A673 (cell line): Measurements from ENCODE around the gene DPF1. TPM values are rescaled to one million over a fixed set of nuclear protein-coding genes. Genes with fewer than 3 reads are reported as not detected.

Source experiments
- Bru-seq: library from RNA; stranded (reverse); fragments of 400-500 nt; gene quantifications from one replicate; lab custom pipeline; 2021; lab: Mats Ljungman, UMichigan
- BruChase-seq, 2 experiments: library from RNA; stranded (reverse); fragments of 400-500 nt; gene quantifications; one replicate each; lab custom pipeline; 2021; lab: Mats Ljungman, UMichigan
- BruUV-seq: library from RNA; stranded (reverse); fragments of 400-500 nt; replicated peaks from 2 replicates; lab custom pipeline; 2021; lab: Mats Ljungman, UMichigan
- CTCF ChIA-PET: fragments of 300-600 bp; sonication (Branson Sonifier 250); formaldehyde crosslinking; loops from one replicate; lab custom pipeline; 2022; ENCODE audit warnings: antibody characterized with exemption; lab: Charles Lee
- POLR2A ChIA-PET: fragments of 300-600 bp; sonication (Branson Sonifier 250); formaldehyde crosslinking; loops from one replicate; lab custom pipeline; 2022; ENCODE audit warnings: antibody characterized with exemption; ENCODE audit not compliant: low non-redundant PET; lab: Charles Lee
- DNase-seq: peaks from one replicate; pipeline ENCODE4 v3.0.0-alpha.2; 2015; ENCODE audit warnings: low spot score
- H3K27ac ChIP-seq: fragments of 200-600 bp; sonication (generic); 2 replicates; pipeline ENCODE4 v1.5.1; 2016; ENCODE audit warnings: mixed run types, low read depth, mild to moderate bottlenecking, mixed read lengths, antibody characterized with exemption, low read length; ENCODE audit not compliant: poor library complexity, severe bottlenecking
- H3K27me3 ChIP-seq: fragments of 200-600 bp; sonication (generic); replicated peaks from 2 replicates; pipeline ENCODE4 v1.6.1; 2017; ENCODE audit warnings: mixed run types, low read depth, mild to moderate bottlenecking, mixed read lengths, antibody characterized with exemption, low read length; ENCODE audit not compliant: insufficient read depth, poor library complexity
- H3K36me3 ChIP-seq: fragments of 200-600 bp; sonication (generic); 2 replicates; pipeline ENCODE4 v1.6.1; 2016; ENCODE audit warnings: mixed run types, mild to moderate bottlenecking, mixed read lengths, antibody characterized with exemption, low read length; ENCODE audit not compliant: insufficient read depth, poor library complexity, severe bottlenecking
- H3K4me1 ChIP-seq: fragments of 200-600 bp; sonication (generic); 2 replicates; pipeline ENCODE4 v1.6.1; 2017; ENCODE audit warnings: mixed run types, mild to moderate bottlenecking, mixed read lengths, antibody characterized with exemption, low read length; ENCODE audit not compliant: insufficient read depth, poor library complexity, severe bottlenecking
- H3K4me3 ChIP-seq: fragments of 200-600 bp; sonication (generic); 2 replicates; pipeline ENCODE4 v1.5.1; 2016; ENCODE audit warnings: low read depth, mixed run types, mild to moderate bottlenecking, mixed read lengths, low read length; ENCODE audit not compliant: poor library complexity, severe bottlenecking
- H3K9me3 ChIP-seq: fragments of 200-600 bp; sonication (generic); 2 replicates; pipeline ENCODE4 v1.6.1; 2016; ENCODE audit warnings: mixed run types, low read depth, mild to moderate bottlenecking, mixed read lengths, antibody characterized with exemption, low read length; ENCODE audit not compliant: poor library complexity, severe bottlenecking
- EZH2 ChIP-seq: fragments of 200-600 bp; sonication (generic); IDR thresholded peaks from 2 replicates; pipeline ENCODE4 v1.6.1; 2017; ENCODE audit warnings: borderline replicate concordance, low read depth, mild to moderate bottlenecking, mixed read lengths, antibody characterized with exemption, low read length; ENCODE audit not compliant: poor library complexity, severe bottlenecking
- intact Hi-C: fragments of 100-400 bp; cut with micrococcal nuclease; formaldehyde crosslinking; loops from one replicate; pipeline ENCODE4 v1.10.0; 2022; ENCODE audit not compliant: unreplicated experiment
- long read RNA-seq: library from polyadenylated mRNA; stranded (forward); transcript quantifications from one replicate; pipeline ENCODE4 v2.0.0, GENCODE V29; 2022
- total RNA-seq: library from RNA; stranded (reverse); gene quantifications from 2 replicates; pipeline ENCODE4 v1.2.3, GENCODE V29; 2021
- TF ChIP-seq, protein P1 (sequence below): fragments of 300-800, 200-600 bp; sonication (generic); conservative IDR thresholded peaks from 2 replicates; pipeline ENCODE4 v1.5.1; 2017; ENCODE audit warnings: low read depth, mild to moderate bottlenecking, antibody characterized with exemption, low read length, moderate library complexity, mixed read lengths

The DPF1 gene
- total RNA-seq: 6.3 and 8.1 TPM in 2 replicates
- percentile 36 among the genes with signal in this experiment for Bru-seq, nascent RNA
- percentile 43 among the genes with signal in this experiment for BruChase-seq, experiment 1, labeled RNA remaining after a 2-hour chase
- percentile 47 among the genes with signal in this experiment for BruChase-seq, experiment 2, labeled RNA remaining after a 6-hour chase
- long read RNA-seq, partial matches to known transcripts: 1 of 12 reads
- long read RNA-seq, other reads (novel, unspliced or antisense): 6 of 12 reads

DNA sequence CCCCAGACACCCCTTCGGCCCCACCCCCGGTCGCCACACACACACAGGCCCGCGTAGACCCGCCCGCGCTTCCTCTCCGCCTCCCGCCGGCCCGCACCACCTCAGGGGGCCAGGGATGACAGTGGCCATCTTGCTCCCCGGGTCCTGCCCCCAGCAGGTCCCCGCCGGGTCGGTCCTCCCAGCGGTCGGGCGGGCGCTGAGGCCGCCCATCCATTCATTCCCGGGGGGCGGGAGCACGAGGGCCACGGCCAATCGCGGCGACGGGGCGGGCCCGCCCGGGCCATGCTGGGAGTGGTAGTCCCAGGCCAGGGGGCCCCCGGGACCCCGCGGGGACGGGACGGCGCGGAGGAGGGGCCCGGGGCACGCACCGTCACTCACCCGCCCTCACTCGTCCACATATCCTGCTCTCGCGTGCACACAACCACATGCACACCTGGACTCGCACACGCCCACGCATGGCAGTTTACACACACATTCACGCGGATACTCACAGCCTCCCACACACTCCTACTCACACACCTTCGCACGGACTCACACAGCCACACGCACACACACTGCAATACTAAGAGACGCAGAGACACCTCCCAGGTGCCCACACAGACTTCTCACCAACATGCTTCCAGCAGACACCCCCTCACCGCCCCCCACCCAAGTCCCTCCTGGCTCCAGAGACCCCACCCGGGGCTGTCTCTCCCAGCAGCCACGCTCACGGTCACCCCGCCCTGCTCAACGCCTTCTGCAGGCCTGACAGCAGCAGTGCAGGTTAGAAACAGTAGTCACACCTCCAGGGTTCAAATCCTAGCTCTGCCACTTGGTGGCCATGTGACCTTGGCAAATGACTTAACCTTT is at the start of gene DPF1:
Gene DPF1 (minus strand): TSS at position 209 of the 849 bp plus-strand sequence. CDS start 80 bp downstream, at position 129.
- peak; percentile 90 for DNase-seq
- ChIA-PET POLR2A (no interaction called here), CTCF (interaction anchor here (0.6 to 0.7 kb wide), 2 partner anchors 9 to 82 kb away, joined by 3 to 9 read pairs; no protein-coding TSS in a partner anchor)
- TF ChIP-seq, protein P1, sequence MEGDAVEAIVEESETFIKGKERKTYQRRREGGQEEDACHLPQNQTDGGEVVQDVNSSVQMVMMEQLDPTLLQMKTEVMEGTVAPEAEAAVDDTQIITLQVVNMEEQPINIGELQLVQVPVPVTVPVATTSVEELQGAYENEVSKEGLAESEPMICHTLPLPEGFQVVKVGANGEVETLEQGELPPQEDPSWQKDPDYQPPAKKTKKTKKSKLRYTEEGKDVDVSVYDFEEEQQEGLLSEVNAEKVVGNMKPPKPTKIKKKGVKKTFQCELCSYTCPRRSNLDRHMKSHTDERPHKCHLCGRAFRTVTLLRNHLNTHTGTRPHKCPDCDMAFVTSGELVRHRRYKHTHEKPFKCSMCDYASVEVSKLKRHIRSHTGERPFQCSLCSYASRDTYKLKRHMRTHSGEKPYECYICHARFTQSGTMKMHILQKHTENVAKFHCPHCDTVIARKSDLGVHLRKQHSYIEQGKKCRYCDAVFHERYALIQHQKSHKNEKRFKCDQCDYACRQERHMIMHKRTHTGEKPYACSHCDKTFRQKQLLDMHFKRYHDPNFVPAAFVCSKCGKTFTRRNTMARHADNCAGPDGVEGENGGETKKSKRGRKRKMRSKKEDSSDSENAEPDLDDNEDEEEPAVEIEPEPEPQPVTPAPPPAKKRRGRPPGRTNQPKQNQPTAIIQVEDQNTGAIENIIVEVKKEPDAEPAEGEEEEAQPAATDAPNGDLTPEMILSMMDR: 0 out of 2 replicates have a peak, but pooled peaks have one; percentile 25
- no peak for TF ChIP-seq EZH2
- Histone ChIP-seq H3K36me3 (no peaks in the 10 kb centered on the region), H3K4me1 (no peaks in the 10 kb centered on the region), H3K27me3 (no peaks in the 10 kb centered on the region), H3K9me3 (no peaks in the 10 kb centered on the region), H3K4me3 (peak within 1 kb of the TSS; percentile 74), H3K27ac (no peak within 1 kb of the TSS)
- intact Hi-C loops: loop anchor here (10.0 kb wide), 2 partner anchors 79 to 319 kb away; partner anchors contain the start of genes SIPA1L3 and WDR87
- no TSS peak for BruUV-seq

DNA sequence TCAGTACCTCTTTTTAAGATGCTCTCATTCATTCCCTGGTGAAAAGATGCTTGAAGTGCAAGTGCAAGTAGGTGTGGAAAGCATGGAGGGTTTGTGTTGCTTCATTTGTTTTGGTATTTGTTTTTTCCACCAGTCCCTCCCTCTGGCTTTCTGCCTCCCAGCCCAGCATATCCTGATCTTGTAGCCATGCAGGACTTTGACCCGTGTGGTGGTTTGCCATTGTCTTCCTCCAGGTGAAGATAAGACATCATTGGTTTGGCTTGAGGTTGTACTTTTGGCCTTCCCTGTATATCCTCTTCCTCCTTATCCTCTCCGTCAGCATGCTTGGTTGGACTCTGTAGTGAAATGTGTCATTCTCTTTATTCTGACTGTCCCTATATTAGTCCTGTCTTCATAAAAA is 49.5 kb upstream of the DPF1 start:
- Histone ChIP-seq H3K27ac (no peak overlapping the region), H3K4me3 (no peak overlapping the region), H3K4me1 (no peaks in the 10 kb centered on the region), H3K9me3 (no peaks in the 10 kb centered on the region), H3K36me3 (no peaks in the 10 kb centered on the region), H3K27me3 (no peaks in the 10 kb centered on the region)
- DNase-seq: no peak
- intact Hi-C loops: no loop called here
- ChIA-PET CTCF (no interaction called here), POLR2A (no interaction called here)
- BruUV-seq: no TSS peak
- TF ChIP-seq EZH2: no peak
- TF ChIP-seq, protein P1: no peak

DNA sequence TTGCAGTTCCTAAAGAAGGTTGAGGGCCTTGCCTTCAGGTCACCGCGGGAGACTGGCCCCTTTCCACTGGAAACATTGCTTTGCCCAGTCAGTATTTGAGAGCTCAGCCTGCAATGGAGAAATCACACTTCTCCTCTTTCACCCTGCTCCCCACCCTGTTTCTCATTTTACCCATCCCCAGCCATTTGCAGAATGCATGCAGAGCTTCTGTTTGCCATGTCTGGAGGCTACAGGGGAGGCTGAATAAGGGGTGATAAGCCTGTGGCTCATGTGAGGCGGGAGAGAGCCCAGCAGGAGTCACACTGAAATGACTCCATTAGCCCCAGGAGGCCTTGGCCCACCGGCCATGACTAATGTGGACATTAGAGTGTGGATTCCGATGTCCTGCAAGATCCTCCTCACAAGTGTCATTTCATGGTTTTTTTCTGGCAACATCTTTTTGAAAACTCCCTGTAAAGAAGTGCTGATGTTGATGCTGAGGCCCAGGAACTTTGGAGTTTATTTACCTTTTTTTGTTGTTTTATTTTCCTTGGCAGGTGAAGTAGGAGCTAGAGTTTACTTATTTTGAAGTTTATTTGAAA is 46.7 kb upstream of the DPF1 start:
- no peak for DNase-seq
- H3K4me1 ChIP-seq: no peaks in the 10 kb centered on the region
- H3K4me3 ChIP-seq: no peak overlapping the region
- no peak overlapping the region for H3K27ac ChIP-seq
- ChIA-PET POLR2A (no interaction called here), CTCF (no interaction called here)
- intact Hi-C loops: no loop called here
- no TSS peak for BruUV-seq
- H3K9me3 ChIP-seq: no peaks in the 10 kb centered on the region
- no peaks in the 10 kb centered on the region for H3K36me3 ChIP-seq
- H3K27me3 ChIP-seq: no peaks in the 10 kb centered on the region
- TF ChIP-seq, protein P1: no peak
- no peak for TF ChIP-seq EZH2
